Measurements from ENCODE around the gene TCEA2.

- TF ChIP-seq CTCF (IDR thresholded peaks at IDR 0.05) (no peak), POLR2A (IDR thresholded peaks at IDR 0.05) (no peak)
These were observed 46.9 kb downstream of the TCEA2 start for GRCh38 chr20:64109831-64110391.
